HG03469 (cell line): ENCODE data around the gene ZPR1.

Experiments
- ATAC-seq: cut with Tn5 transposase; IDR thresholded peaks from one replicate; pipeline ENCODE4 v1.9.1; 2021; ENCODE audit warnings: mild to moderate bottlenecking, moderate library complexity, moderate number of reproducible peaks; ENCODE audit not compliant: unreplicated experiment

The ZPR1 gene

GRCh38 chr11:116792869-116793771 is 5.3 kb upstream of the ZPR1 start:
- ATAC-seq: no peak

GRCh38 chr11:116792144-116792868 is 4.5 kb upstream of the ZPR1 start:
- no peak for ATAC-seq

GRCh38 chr11:116791813-116792143 is 4.0 kb upstream of the ZPR1 start, which contains the start of gene APOA5:
TSS of gene APOA5 (minus strand) at chr11:116791879. CDS start at chr11:116791860, 19 bp downstream.
- no peak for ATAC-seq

- no peak for ATAC-seq
Measured at GRCh38 chr11:116791002-116791812, 3.4 kb upstream of the ZPR1 start.

GRCh38 chr11:116790167-116791001 is 2.6 kb upstream of the ZPR1 start:
- ATAC-seq: no peak

GRCh38 chr11:116788975-116789374 is 1.2 kb upstream of the ZPR1 start:
- ATAC-seq: no peak

GRCh38 chr11:116788534-116788933 is 711 bp upstream of the ZPR1 start:
- ATAC-seq: no peak

GRCh38 chr11:116787436-116787785 is 412 bp downstream of the ZPR1 start:
- no peak for ATAC-seq

GRCh38 chr11:116786966-116787365 is 857 bp downstream of the ZPR1 start:
- no peak for ATAC-seq

- ATAC-seq: no peak
Measured at GRCh38 chr11:116786326-116786725, 1.5 kb downstream of the ZPR1 start.

- ATAC-seq: no peak
Measured at GRCh38 chr11:116782728-116783127, 5.1 kb downstream of the ZPR1 start.

GRCh38 chr11:116778556-116778955 is 9.3 kb downstream of the ZPR1 start:
- no peak for ATAC-seq

GRCh38 chr11:116777056-116777455 is 10.8 kb downstream of the ZPR1 start:
- ATAC-seq: no peak

GRCh38 chr11:116776522-116776984 is 11.3 kb downstream of the ZPR1 start:
- no peak for ATAC-seq

- ATAC-seq: no peak
Measured at GRCh38 chr11:116775975-116776374, 11.8 kb downstream of the ZPR1 start.

- no peak for ATAC-seq
Measured at GRCh38 chr11:116774661-116775060, 13.2 kb downstream of the ZPR1 start.

- peak; percentile 21 for ATAC-seq
Measured at GRCh38 chr11:116773203-116774097, 14.4 kb downstream of the ZPR1 start.

- peak; percentile 56 for ATAC-seq
Measured at GRCh38 chr11:116772443-116773202, 15.2 kb downstream of the ZPR1 start, which contains the start of gene BUD13. TSS of gene BUD13 (minus strand) at chr11:116772987. CDS start at chr11:116772964, 23 bp downstream.
